Motor neuron (in vitro differentiated cells): Measurements from ENCODE around the gene TOPORS. TPM values are rescaled to one million over a fixed set of nuclear protein-coding genes. Genes with fewer than 3 reads are reported as not detected.

Source experiments
- total RNA-seq, 8 experiments: library from RNA; unstranded; fragments of 300-600 nt; gene quantifications; 2 replicates each; pipeline versions ENCODE4 v1.2.3 to v1.2.4, GENCODE V29; 2022

The TOPORS gene
- total RNA-seq, 8 experiments from 2014 or later = 15.2 to 27.1 (median 21.2) TPM

Other genes with a start within 250 kb of the TOPORS start
- gene ACO1, start 167.9 kb downstream of the TOPORS start, total RNA-seq = 10 to 100 TPM; 13.4 to 44.4 (median 16.0) TPM
- gene RIGI, start 26.4 kb downstream of the TOPORS start, total RNA-seq = 10 to 100 TPM in 2 of 8 experiments, 1 to 10 TPM in 6; 1.4 to 21.0 (median 3.6) TPM
- gene SMIM27, start 259 bp downstream of the TOPORS start, total RNA-seq = 10 to 100 TPM; 15.6 to 38.4 (median 19.5) TPM
- 10 to 100 TPM; 43.5 to 56.8 (median 49.4) TPM for gene NDUFB6, start 20.6 kb upstream of the TOPORS start, total RNA-seq
- under 1 TPM in 6 of 8 experiments, not detected in 2; 0.09 to 0.43 (median 0.19) TPM for gene TAF1L, start 83.1 kb upstream of the TOPORS start, total RNA-seq
- gene TMEM215, start 231.0 kb upstream of the TOPORS start, total RNA-seq = under 1 TPM in 4 of 8 experiments, not detected in 4; 0.08 to 0.42 (median 0.21) TPM